HepG2 (cell line): ENCODE measurements around the gene SFR1. TPM values are rescaled to one million over a fixed set of nuclear protein-coding genes. Genes with fewer than 3 reads are reported as not detected.

Experiments
- ATAC-seq: fragments of 200-7000 bp; cut with Tn5 transposase; 3 replicates; pipeline ENCODE4 v1.9.1; 2020; ENCODE audit warnings: mild to moderate bottlenecking, moderate library complexity
- BruUV-seq: library from RNA; stranded (reverse); fragments of 400-500 nt; replicated peaks from 2 replicates; lab custom pipeline; 2021; lab: Mats Ljungman, UMichigan
- CTCF ChIA-PET: fragments of 300-600 bp; formaldehyde crosslinking; extraction: SDS; loops from one replicate; lab custom pipeline; 2021; ENCODE audit warnings: low total read pairs, inconsistent platforms, low intra/inter-chr PET ratio; lab: Yijun Ruan, JAX
- POLR2A ChIA-PET: fragments of 350-600 bp; sonication (Branson Sonifier 250); formaldehyde crosslinking; loops from one replicate; lab custom pipeline; 2020; ENCODE audit warnings: antibody characterized with exemption, inconsistent platforms; lab: Yijun Ruan, JAX
- DNase-seq: peaks from one replicate; pipeline ENCODE4 v3.0.0-alpha.2; 2015; ENCODE audit warnings: low spot score
- FAIRE-seq: peaks from 3 replicates; lab custom pipeline; 2011; peaks lifted over from hg19 to GRCh38; lab: Jason Lieb, UNC
- H2AFZ ChIP-seq: one replicate; pipeline ENCODE4 v1.6.1; 2011; ENCODE audit warnings: low read length, inconsistent platforms
- H3K27ac ChIP-seq: fragments of 300-600 bp; 3 replicates; pipeline ENCODE4 v1.8.0; 2011; ENCODE audit warnings: mixed run types, mild to moderate bottlenecking, mixed read lengths, low read length, inconsistent platforms; ENCODE audit not compliant: insufficient read depth; ENCODE audit errors: extremely low read length
- H3K27me3 ChIP-seq, 2 experiments: fragments of 200-600 bp in 1 of 2; 2 replicates in 1 of 2; 3 replicates in 1 of 2; pipeline versions ENCODE4 v1.6.0 to v1.8.0; 2011; ENCODE audit warnings: low read length in 2 of 2, mild to moderate bottlenecking in 2 of 2, moderate library complexity in 2 of 2, inconsistent platforms in 1 of 2; ENCODE audit not compliant: insufficient read depth in 2 of 2, control insufficient read depth in 1 of 2
- H3K36me3 ChIP-seq, 2 experiments: fragments of 200-600 bp in 1 of 2; replicated peaks in 1 of 2; 2 replicates in 1 of 2; 3 replicates in 1 of 2; pipeline versions ENCODE4 v1.5.1 to v1.8.0; 2011; ENCODE audit warnings: low read length in 2 of 2, inconsistent platforms in 1 of 2; ENCODE audit not compliant: insufficient read depth in 2 of 2, control insufficient read depth in 1 of 2
- H3K4me1 ChIP-seq: 2 replicates; pipeline ENCODE4 v1.5.1; 2012; ENCODE audit warnings: low read length, inconsistent platforms; ENCODE audit not compliant: insufficient read depth
- H3K4me2 ChIP-seq: 2 replicates; pipeline ENCODE4 v1.6.0; 2011; ENCODE audit warnings: low read depth, low read length, inconsistent platforms
- H3K4me3 ChIP-seq, 3 experiments: fragments of 200-600 bp in 1 of 3; sonication (generic), shearing (Covaris generic) in 1 of 3; replicated peaks in 1 of 3; 2 replicates each; pipeline ENCODE4 v1.5.1; 2011 to 2016; ENCODE audit warnings: low read length in 3 of 3, inconsistent platforms in 2 of 3, low read depth in 2 of 3, mild to moderate bottlenecking in 2 of 3, control low read depth in 1 of 3, mixed read lengths in 1 of 3; ENCODE audit not compliant: insufficient read depth in 1 of 3
- H3K79me2 ChIP-seq: one replicate; pipeline ENCODE4 v1.6.1; 2011; ENCODE audit warnings: low read length, inconsistent platforms; ENCODE audit not compliant: insufficient read depth
- H3K9ac ChIP-seq: 2 replicates; pipeline ENCODE4 v1.6.0; 2011; ENCODE audit warnings: mild to moderate bottlenecking, low read depth, low read length, inconsistent platforms; ENCODE audit not compliant: insufficient read depth
- H3K9me3 ChIP-seq: 2 replicates; pipeline ENCODE4 v1.5.1; 2012; ENCODE audit warnings: mild to moderate bottlenecking, low read length
- H4K20me1 ChIP-seq: 2 replicates; pipeline ENCODE4 v1.6.0; 2011; ENCODE audit warnings: inconsistent platforms, mild to moderate bottlenecking, low read length, moderate library complexity; ENCODE audit not compliant: insufficient read depth
- CTCF ChIP-seq: sonication (generic); formaldehyde crosslinking; IDR thresholded peaks from 2 replicates; pipeline ENCODE4 v1.5.0; 2020; ENCODE audit warnings: mild to moderate bottlenecking, missing genetic modification reagents, moderate library complexity
- PHF5A ChIP-seq: IDR thresholded peaks from one replicate; pipeline ENCODE4 v1.6.1; 2018; ENCODE audit warnings: low read depth, missing genetic modification reagents; ENCODE audit not compliant: unreplicated experiment
- RAD51 ChIP-seq: fragments of 450-650 bp; IDR thresholded peaks from 2 replicates; pipeline ENCODE4 v1.6.1; 2016; ENCODE audit warnings: borderline replicate concordance
- ZNF263 ChIP-seq: sonication (generic); formaldehyde crosslinking; IDR thresholded peaks from 2 replicates; pipeline ENCODE4 v1.4.0; 2020; ENCODE audit warnings: missing genetic modification reagents
- ZSCAN9 ChIP-seq: IDR thresholded peaks from 2 replicates; pipeline ENCODE4 v1.6.1; 2016; ENCODE audit warnings: borderline replicate concordance
- WGBS: methylation state at CpG from one replicate; pipeline ENCODE4 v1.1.6; 2017; ENCODE audit warnings: low lambda C conversion rate; 5-methylcytosine and 5-hydroxymethylcytosine counted together
- in situ Hi-C: cut with HindIII; loops from 2 replicates; pipeline ENCODE4 v1.10.0; 2017; ENCODE audit warnings: low pct_unique_long_range_greater_than_20kb; ENCODE audit not compliant: extremely low pct_ligation_motif_present
- intact Hi-C: fragments of 100-400 bp; cut with micrococcal nuclease; formaldehyde crosslinking; loops from one replicate; pipeline ENCODE4 v1.10.0; 2022; ENCODE audit not compliant: unreplicated experiment
- polyA plus RNA-seq, 8 experiments: library from polyadenylated mRNA; depleted of rRNA in 3 of 8; stranded (reverse) in 7 of 8; unstranded in 1 of 8; fragments of >200 nt; fragmentation: Illumina TruSeq in 4 of 8; extraction: Trizol in 4 of 8; gene quantifications; 2 replicates each; pipeline versions ENCODE4 v1.2.1 to v1.2.3, GENCODE V29; 2011 to 2016; ENCODE audit warnings: low read depth in 4 of 8, missing spikeins in 1 of 8, mixed read lengths in 1 of 8; ENCODE audit not compliant: insufficient read depth in 1 of 8
- total RNA-seq, 5 experiments: library from RNA; depleted of rRNA; stranded (reverse); fragments of >200 nt; fragmentation: Illumina TruSeq; extraction: Trizol; gene quantifications; 2 replicates each; pipeline ENCODE4 v1.2.3, GENCODE V29; 2016; ENCODE audit warnings: low read depth in 1 of 5
- TF ChIP-seq, protein P1 (sequence below): sonication (generic); formaldehyde crosslinking; IDR thresholded peaks from 2 replicates; pipeline ENCODE4 v1.9.0; 2022; ENCODE audit warnings: low read depth, missing genetic modification reagents
- TF ChIP-seq, protein P2 (sequence below): sonication (generic); formaldehyde crosslinking; IDR thresholded peaks from 2 replicates; pipeline ENCODE4 v1.5.0; 2020; ENCODE audit warnings: missing genetic modification reagents, mild to moderate bottlenecking, borderline replicate concordance

The SFR1 gene
- total and polyA plus RNA-seq, 2 of the 13 experiments (the other 11 are each of a cell fraction or from before 2014, with no cell fraction given): 2.2 to 6.1 TPM

DNA sequence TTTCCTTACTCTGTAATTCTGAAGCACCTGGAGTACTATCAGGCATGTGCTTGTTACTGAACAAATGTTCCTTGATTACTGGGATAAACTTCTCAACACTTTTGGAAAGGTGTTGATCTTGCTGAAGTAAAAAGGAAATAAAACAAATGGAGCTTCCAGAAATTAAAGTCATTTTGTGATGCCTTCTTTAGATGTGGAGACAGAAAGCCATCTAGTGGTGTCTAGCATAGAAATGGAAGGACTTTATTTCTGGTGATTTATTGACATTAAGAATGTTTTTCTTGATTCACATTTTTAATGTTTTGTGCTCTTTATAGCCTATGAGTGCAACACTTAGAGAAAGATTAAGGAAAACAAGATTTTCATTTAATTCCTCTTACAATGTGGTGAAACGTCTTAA is 1.4 kb downstream of the SFR1 start:
- Histone ChIP-seq H3K4me1 (peaks cover 23% of the 10 kb centered on the region), H3K27ac (no peak overlapping the region), H3K36me3 (no peaks in the 10 kb centered on the region), H4K20me1 (no peaks in the 10 kb centered on the region), H3K9ac (no peak overlapping the region), H3K4me3 (no peak overlapping the region), H3K9me3 (no peaks in the 10 kb centered on the region), H2AFZ (no peak overlapping the region), H3K27me3 (no peaks in the 10 kb centered on the region; a peak in 1 of 5 replicates), H3K79me2 (no peaks in the 10 kb centered on the region), H3K4me2 (peak overlapping the region; percentile 66; the same call in 1 of the 2 replicates)
- DNase-seq (no peak), FAIRE-seq (peak; percentile 64), ATAC-seq (no peak)
- intact Hi-C loops (loop anchor here (5.0 to 10.0 kb wide), 5 partner anchors 84 to 224 kb away; partner anchors contain the start of genes GSTO1, SLK and STN1), in situ Hi-C loops (loop anchor here (5.0 kb wide), 1 partner anchor 236 kb away; no protein-coding TSS in a partner anchor)
- TF ChIP-seq, protein P1, sequence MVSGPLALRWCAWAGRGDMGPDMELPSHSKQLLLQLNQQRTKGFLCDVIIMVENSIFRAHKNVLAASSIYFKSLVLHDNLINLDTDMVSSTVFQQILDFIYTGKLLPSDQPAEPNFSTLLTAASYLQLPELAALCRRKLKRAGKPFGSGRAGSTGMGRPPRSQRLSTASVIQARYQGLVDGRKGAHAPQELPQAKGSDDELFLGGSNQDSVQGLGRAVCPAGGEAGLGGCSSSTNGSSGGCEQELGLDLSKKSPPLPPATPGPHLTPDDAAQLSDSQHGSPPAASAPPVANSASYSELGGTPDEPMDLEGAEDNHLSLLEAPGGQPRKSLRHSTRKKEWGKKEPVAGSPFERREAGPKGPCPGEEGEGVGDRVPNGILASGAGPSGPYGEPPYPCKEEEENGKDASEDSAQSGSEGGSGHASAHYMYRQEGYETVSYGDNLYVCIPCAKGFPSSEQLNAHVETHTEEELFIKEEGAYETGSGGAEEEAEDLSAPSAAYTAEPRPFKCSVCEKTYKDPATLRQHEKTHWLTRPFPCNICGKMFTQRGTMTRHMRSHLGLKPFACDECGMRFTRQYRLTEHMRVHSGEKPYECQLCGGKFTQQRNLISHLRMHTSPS (CRISPR knock-in tag): no peak
- 0 out of 2 replicates have a peak, but pooled peaks have one; percentile 9 for TF ChIP-seq CTCF (CRISPR knock-in tag)
- 86% methylated on average over 1 of the region's 1 CpG for WGBS
- ChIA-PET POLR2A (no interaction called here), CTCF (no interaction called here)
- no TSS peak for BruUV-seq

- ATAC-seq: peak; percentile 74
- TF ChIP-seq CTCF (CRISPR knock-in tag) (peak; percentile 16; the same call in 1 of the 2 replicates), RAD51 (no peak), PHF5A (CRISPR knock-in tag) (no peak), ZSCAN9 (CRISPR knock-in tag) (no peak), ZNF263 (CRISPR knock-in tag) (no peak)
- TF ChIP-seq, protein P2, sequence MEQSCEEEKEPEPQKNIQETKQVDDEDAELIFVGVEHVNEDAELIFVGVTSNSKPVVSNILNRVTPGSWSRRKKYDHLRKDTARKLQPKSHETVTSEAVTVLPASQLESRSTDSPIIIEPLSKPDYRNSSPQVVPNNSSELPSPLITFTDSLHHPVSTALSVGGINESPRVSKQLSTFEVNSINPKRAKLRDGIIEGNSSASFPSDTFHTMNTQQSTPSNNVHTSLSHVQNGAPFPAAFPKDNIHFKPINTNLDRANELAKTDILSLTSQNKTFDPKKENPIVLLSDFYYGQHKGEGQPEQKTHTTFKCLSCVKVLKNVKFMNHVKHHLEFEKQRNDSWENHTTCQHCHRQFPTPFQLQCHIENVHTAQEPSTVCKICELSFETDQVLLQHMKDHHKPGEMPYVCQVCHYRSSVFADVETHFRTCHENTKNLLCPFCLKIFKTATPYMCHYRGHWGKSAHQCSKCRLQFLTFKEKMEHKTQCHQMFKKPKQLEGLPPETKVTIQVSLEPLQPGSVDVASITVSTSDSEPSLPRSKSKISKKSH (CRISPR knock-in tag): no peak
- TF ChIP-seq, all 625 proteins: peak for 1
- CTCF ChIA-PET: no interaction called here
- Histone ChIP-seq H4K20me1 (no peaks in the 10 kb centered on the region), H3K4me1 (peaks cover 14% of the 10 kb centered on the region; the same call in 1 of the 2 replicates), H2AFZ (no peak overlapping the region), H3K79me2 (no peaks in the 10 kb centered on the region), H3K27me3 (no peaks in the 10 kb centered on the region; a peak in 1 of 5 replicates), H3K9ac (no peak overlapping the region), H3K4me3 (no peak overlapping the region), H3K36me3 (no peaks in the 10 kb centered on the region), H3K27ac (no peak overlapping the region), H3K9me3 (no peaks in the 10 kb centered on the region), H3K4me2 (no peak overlapping the region)
- in situ Hi-C loops (no loop called here), intact Hi-C loops (loop anchor here (10.0 kb wide), 2 partner anchors 127 to 213 kb away; partner anchors contain the start of genes GSTO1 and STN1)
- DNase-seq: no peak
- no TSS peak for BruUV-seq
- FAIRE-seq: no peak
- WGBS: 91% methylated on average over 2 of the region's 2 CpGs
- POLR2A ChIA-PET: no interaction called here
Measured at GRCh38 chr10:104127411-104127810, 5.4 kb downstream of the SFR1 start.
